H1 (cell line): ENCODE data around the gene ARHGEF6. TPM values are rescaled to one million over a fixed set of nuclear protein-coding genes. Genes with fewer than 3 reads are reported as not detected.

Experiments used
- CTCF ChIA-PET: fragments of 300-600 bp; sonication (Branson Sonifier 250); formaldehyde crosslinking; loops from one replicate; lab custom pipeline; 2021; ENCODE audit not compliant: partially characterized antibody; lab: Charles Lee
- POLR2A ChIA-PET: fragments of 300-600 bp; sonication (Branson Sonifier 250); formaldehyde crosslinking; loops from one replicate; lab custom pipeline; 2021; ENCODE audit warnings: inconsistent platforms; ENCODE audit not compliant: partially characterized antibody; lab: Charles Lee
- DNase-seq, 2 experiments: peaks; one replicate each; pipeline versions ENCODE4 v3.0.0 to v3.0.0-alpha.2; 2010 to 2022; ENCODE audit warnings: low spot score in 2 of 2, low read depth in 1 of 2, mixed read lengths in 1 of 2
- FAIRE-seq: peaks from 2 replicates; lab custom pipeline; 2011; peaks lifted over from hg19 to GRCh38; lab: Jason Lieb, UNC
- H2AFZ ChIP-seq: 2 replicates; pipeline ENCODE4 v1.8.1; 2012; ENCODE audit warnings: low read length, inconsistent platforms
- H2AK5ac ChIP-seq: 2 replicates; pipeline ENCODE4 v1.6.1; 2013; ENCODE audit warnings: low read depth, low read length
- H2BK120ac ChIP-seq: replicated peaks from 2 replicates; pipeline ENCODE3; 2013; ENCODE audit warnings: low read depth, low read length, inconsistent platforms
- H2BK12ac ChIP-seq: 2 replicates; pipeline ENCODE4 v1.6.1; 2013; ENCODE audit warnings: low read depth, low read length
- H2BK15ac ChIP-seq: 2 replicates; pipeline ENCODE4 v1.6.1; 2013; ENCODE audit warnings: low read length
- H2BK20ac ChIP-seq: 2 replicates; pipeline ENCODE4 v1.6.1; 2013; ENCODE audit warnings: low read length
- H2BK5ac ChIP-seq: 2 replicates; pipeline ENCODE4 v1.6.1; 2013; ENCODE audit warnings: low read depth, low read length
- H3K14ac ChIP-seq: 2 replicates; pipeline ENCODE4 v1.6.1; 2013; ENCODE audit warnings: inconsistent platforms; ENCODE audit not compliant: insufficient read length
- H3K18ac ChIP-seq: 2 replicates; pipeline ENCODE4 v1.6.1; 2013; ENCODE audit warnings: low read length; ENCODE audit errors: extremely low read depth
- H3K23ac ChIP-seq: 2 replicates; pipeline ENCODE4 v1.6.1; 2013; ENCODE audit warnings: inconsistent platforms; ENCODE audit not compliant: insufficient read length
- H3K23me2 ChIP-seq: 2 replicates; pipeline ENCODE4 v1.6.1; 2013; ENCODE audit warnings: low read depth, low read length
- H3K27ac ChIP-seq: 2 replicates; pipeline ENCODE4 v1.6.1; 2011; ENCODE audit warnings: low read depth, low read length, inconsistent platforms
- H3K27me3 ChIP-seq, 4 experiments: replicated peaks in 1 of 4; 1 replicate in 1 of 4; 2 replicates in 3 of 4; pipeline versions ENCODE4 v1.6.1 to v1.8.1; 2011 to 2013; ENCODE audit warnings: low read length in 3 of 4, mild to moderate bottlenecking in 3 of 4, inconsistent platforms in 2 of 4, mixed read lengths in 2 of 4, moderate library complexity in 1 of 4; ENCODE audit not compliant: control insufficient read depth in 3 of 4, insufficient read depth in 3 of 4; ENCODE audit errors: extremely low read depth in 1 of 4
- H3K36me3 ChIP-seq, 4 experiments: 2 replicates each; pipeline versions ENCODE4 v1.6.1 to v1.8.1; 2011 to 2013; ENCODE audit warnings: mild to moderate bottlenecking in 4 of 4, low read length in 3 of 4, moderate library complexity in 2 of 4, control low read depth in 1 of 4, inconsistent platforms in 1 of 4; ENCODE audit not compliant: insufficient read depth in 4 of 4, control insufficient read depth in 2 of 4
- H3K4ac ChIP-seq: replicated peaks from 2 replicates; pipeline ENCODE3; 2013; ENCODE audit warnings: low read length, low read depth, mixed read lengths, inconsistent platforms; ENCODE audit not compliant: insufficient read length
- H3K4me1 ChIP-seq, 4 experiments: replicated peaks in 1 of 4; 1 replicate in 1 of 4; 2 replicates in 3 of 4; pipeline versions ENCODE4 v1.6.1 to v1.8.1; 2011 to 2013; ENCODE audit warnings: low read length in 3 of 4, inconsistent platforms in 2 of 4, mixed read lengths in 1 of 4; ENCODE audit not compliant: insufficient read depth in 4 of 4, control insufficient read depth in 3 of 4
- H3K4me2 ChIP-seq, 2 experiments: 2 replicates each; pipeline versions ENCODE4 v1.6.1 to v1.8.1; 2011 to 2013; ENCODE audit warnings: low read depth in 2 of 2, low read length in 2 of 2, control low read depth in 1 of 2, inconsistent platforms in 1 of 2, mild to moderate bottlenecking in 1 of 2; ENCODE audit not compliant: insufficient read depth in 1 of 2
- H3K4me3 ChIP-seq, 4 experiments: fragments of 200-600, 300-600 bp in 1 of 4; sonication (generic), shearing (Covaris generic), sonication (Bioruptor Twin) in 1 of 4; 2 replicates each; pipeline versions ENCODE4 v1.5.1 to v1.8.1; 2011 to 2016; ENCODE audit warnings: low read length in 4 of 4, low read depth in 3 of 4, control low read depth in 2 of 4, inconsistent platforms in 2 of 4, mild to moderate bottlenecking in 2 of 4, mixed read lengths in 1 of 4, moderate library complexity in 1 of 4; ENCODE audit not compliant: insufficient read depth in 2 of 4; ENCODE audit errors: extremely low read depth in 1 of 4
- H3K56ac ChIP-seq: replicated peaks from 2 replicates; pipeline ENCODE3; 2013; ENCODE audit warnings: low read depth, mild to moderate bottlenecking, mixed read lengths, low read length, inconsistent platforms; ENCODE audit not compliant: insufficient read length
- H3K79me1 ChIP-seq: 2 replicates; pipeline ENCODE4 v1.6.1; 2013; ENCODE audit warnings: low read depth, low read length, control low read depth
- H3K79me2 ChIP-seq, 2 experiments: 2 replicates each; pipeline versions ENCODE4 v1.6.1 to v1.8.1; 2012 to 2013; ENCODE audit warnings: low read length in 2 of 2, mild to moderate bottlenecking in 2 of 2, inconsistent platforms in 1 of 2; ENCODE audit not compliant: insufficient read depth in 2 of 2, control insufficient read depth in 1 of 2
- H3K9ac ChIP-seq, 4 experiments: replicated peaks in 1 of 4; 1 replicate in 1 of 4; 2 replicates in 3 of 4; pipeline versions ENCODE4 v1.6.1 to v1.8.1; 2011 to 2013; ENCODE audit warnings: low read depth in 3 of 4, low read length in 3 of 4, control low read depth in 2 of 4, mild to moderate bottlenecking in 2 of 4, moderate library complexity in 2 of 4, inconsistent platforms in 1 of 4; ENCODE audit errors: extremely low read depth in 1 of 4
- H3K9me3 ChIP-seq, 2 experiments: 2 replicates each; pipeline versions ENCODE4 v1.6.1 to v1.8.1; 2012 to 2013; ENCODE audit warnings: mild to moderate bottlenecking in 2 of 2, moderate library complexity in 2 of 2, control low read depth in 1 of 2, inconsistent platforms in 1 of 2, low read depth in 1 of 2, low read length in 1 of 2, mixed read lengths in 1 of 2; ENCODE audit not compliant: insufficient read depth in 2 of 2
- H4K20me1 ChIP-seq, 2 experiments: replicated peaks in 1 of 2; 2 replicates each; pipeline versions ENCODE3 to v1.8.1; 2011 to 2013; ENCODE audit warnings: inconsistent platforms in 2 of 2, low read length in 2 of 2, mild to moderate bottlenecking in 1 of 2; ENCODE audit not compliant: insufficient read depth in 2 of 2, control insufficient read depth in 1 of 2
- H4K5ac ChIP-seq: 2 replicates; pipeline ENCODE4 v1.6.1; 2013; ENCODE audit warnings: low read length, low read depth, mixed read lengths, inconsistent platforms; ENCODE audit not compliant: insufficient read length
- H4K8ac ChIP-seq: 2 replicates; pipeline ENCODE4 v1.8.0; 2013; ENCODE audit warnings: mild to moderate bottlenecking, moderate library complexity, low read length, inconsistent platforms; ENCODE audit not compliant: insufficient read depth; ENCODE audit errors: extremely low read depth
- H4K91ac ChIP-seq: replicated peaks from 2 replicates; pipeline ENCODE3; 2013; ENCODE audit warnings: low read length, mixed read lengths, inconsistent platforms; ENCODE audit not compliant: insufficient read length
- CREB1 ChIP-seq: IDR thresholded peaks from 2 replicates; pipeline ENCODE4 v1.6.1; 2012; ENCODE audit warnings: inconsistent platforms
- CTCF ChIP-seq, 3 experiments: IDR thresholded peaks; 1 replicate in 2 of 3; 2 replicates in 1 of 3; pipeline versions ENCODE4 v1.5.1 to v1.6.1; 2011; ENCODE audit warnings: low read length in 3 of 3, mild to moderate bottlenecking in 3 of 3, inconsistent platforms in 2 of 3, low read depth in 1 of 3, moderate library complexity in 1 of 3; ENCODE audit not compliant: insufficient read depth in 1 of 3; ENCODE audit errors: control extremely low read depth in 1 of 3
- GABPA ChIP-seq: IDR thresholded peaks from 2 replicates; pipeline ENCODE4 v1.6.1; 2011; ENCODE audit warnings: mild to moderate bottlenecking, low read length, moderate library complexity, borderline replicate concordance; ENCODE audit not compliant: insufficient read depth
- HDAC2 ChIP-seq, 2 experiments: fragments of 300-600 bp in 1 of 2; sonication (generic) in 1 of 2; IDR thresholded peaks; 2 replicates each; pipeline ENCODE4 v1.6.1; 2011 to 2012; ENCODE audit warnings: low read depth in 2 of 2, low read length in 2 of 2, mild to moderate bottlenecking in 2 of 2, moderate library complexity in 2 of 2, borderline replicate concordance in 1 of 2, inconsistent platforms in 1 of 2
- KDM5A ChIP-seq: fragments of 200-600 bp; IDR thresholded peaks from 2 replicates; pipeline ENCODE4 v1.7.1; 2012; ENCODE audit warnings: mild to moderate bottlenecking, low read length, inconsistent platforms, mixed read lengths
- NANOG ChIP-seq: IDR thresholded peaks from 2 replicates; pipeline ENCODE4 v1.6.1; 2011; ENCODE audit warnings: low read length, low read depth, mild to moderate bottlenecking, inconsistent platforms; ENCODE audit not compliant: insufficient read depth, poor library complexity, severe bottlenecking
- NRF1 ChIP-seq: IDR thresholded peaks from 2 replicates; pipeline ENCODE4 v1.6.1; 2011; ENCODE audit warnings: mild to moderate bottlenecking, low read depth, low read length, improper control_type of control experiment
- RFX5 ChIP-seq: IDR thresholded peaks from 2 replicates; pipeline ENCODE4 v1.6.1; 2011; ENCODE audit warnings: low read depth, low read length, improper control_type of control experiment, borderline replicate concordance
- SP4 ChIP-seq: IDR thresholded peaks from 2 replicates; pipeline ENCODE4 v1.6.1; 2012; ENCODE audit warnings: low read length, inconsistent platforms
- TBP ChIP-seq: IDR thresholded peaks from 2 replicates; pipeline ENCODE4 v1.6.1; 2011; ENCODE audit warnings: low read depth, low read length, improper control_type of control experiment
- whole genome bisulfite sequencing, 2 experiments: shearing (Covaris generic) in 1 of 2; methylation state at CpG; one replicate each; pipeline versions ENCODE4 v1.1.6 to v1.1.7; 2013 to 2015; ENCODE audit warnings: low lambda C conversion rate in 2 of 2, mixed read lengths in 2 of 2, inconsistent platforms in 1 of 2, low coverage in 1 of 2, missing lambda C conversion rate in 1 of 2; ENCODE audit not compliant: insufficient replicate concordance in 2 of 2, insufficient coverage in 1 of 2, insufficient read length in 1 of 2; ENCODE audit errors: extremely low coverage in 1 of 2, missing lambda C conversion rate in 1 of 2; 5-methylcytosine and 5-hydroxymethylcytosine counted together
- polyA plus RNA-seq, 7 experiments: library from polyadenylated mRNA; depleted of rRNA in 3 of 7; stranded (reverse) in 5 of 7; unstranded in 2 of 7; fragments of >200 nt in 5 of 7; fragments of 200-250 nt in 2 of 7; gene quantifications; 1 replicate in 5 of 7; 2 replicates in 1 of 7; 4 replicates in 1 of 7; pipeline versions ENCODE4 v1.2.1 to v1.2.3, GENCODE V29; 2011 to 2013; ENCODE audit warnings: missing spikeins in 2 of 7, mixed read lengths in 2 of 7
- total RNA-seq: library from RNA; stranded (reverse); fragmentation: NEBNext Ultra II Directional; extraction: Animal tissue kit (Norgen Biotek cat#: 25700); gene quantifications from 2 replicates; pipeline ENCODE4 v1.2.1, GENCODE V29; 2021

ARHGEF6 gene
- total and polyA plus RNA-seq, 2 of the 8 experiments (the other 6 are each of a cell fraction or from before 2014, with no cell fraction given), result 3.6 to 3.7 TPM

DNA sequence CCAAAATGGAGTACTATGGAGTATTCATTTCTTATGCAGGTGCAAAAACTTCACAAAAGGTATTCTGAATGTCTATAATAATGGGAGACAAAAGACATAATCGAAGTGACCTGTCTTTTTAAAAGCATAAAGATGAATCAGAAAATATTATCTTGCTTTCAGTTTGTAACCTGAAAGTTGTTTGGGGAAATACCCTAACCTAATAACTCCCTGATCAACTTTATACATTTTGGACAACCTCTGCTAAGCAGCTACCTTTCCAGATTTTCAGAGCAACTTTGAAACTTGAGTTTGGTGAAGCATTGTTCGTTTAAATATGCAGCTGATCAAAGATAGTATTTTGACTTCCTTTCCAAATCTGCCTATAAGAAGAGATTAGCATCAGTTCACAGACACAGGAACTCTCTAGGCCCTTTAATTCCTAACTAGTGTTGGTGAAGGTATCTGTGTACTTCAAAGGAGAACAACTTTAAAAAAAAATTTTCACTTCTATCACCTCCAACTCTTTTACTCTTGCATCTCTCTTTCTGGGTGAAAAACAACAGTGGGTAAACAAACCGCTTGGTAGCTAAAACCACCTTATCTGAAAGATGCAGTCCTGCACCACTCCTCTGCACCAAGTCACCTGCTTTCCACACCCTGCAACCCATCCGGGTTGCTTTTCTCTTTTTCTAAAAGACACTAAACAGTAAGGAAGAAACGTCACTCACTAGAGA, 106.3 kb downstream of the ARHGEF6 start:
- no peak overlapping the region for H3K18ac ChIP-seq
- ChIA-PET POLR2A (no interaction called here), CTCF (no interaction called here)
- no peak overlapping the region for H3K4me3 ChIP-seq
- WGBS, 2 experiments, result 88% methylated on average over 5 of the region's 5 CpGs; no CpG with 5 or more reads in 1 of the 2 experiments
- H3K4me2 ChIP-seq, result no peak overlapping the region
- H4K20me1 ChIP-seq, result no peaks in the 10 kb centered on the region
- no peak overlapping the region for H2BK12ac ChIP-seq
- no peaks in the 10 kb centered on the region for H3K36me3 ChIP-seq
- no peaks in the 10 kb centered on the region for H3K79me1 ChIP-seq
- H3K23ac ChIP-seq, result no peak overlapping the region
- no peaks in the 10 kb centered on the region for H3K4me1 ChIP-seq
- H2BK20ac ChIP-seq, result no peak overlapping the region
- no peak overlapping the region for H3K9ac ChIP-seq
- no peak overlapping the region for H2AFZ ChIP-seq
- DNase-seq, result no peak
- no peak overlapping the region for H2BK5ac ChIP-seq
- no peak overlapping the region for H3K27ac ChIP-seq
- no peaks in the 10 kb centered on the region for H3K9me3 ChIP-seq
- FAIRE-seq, result no peak
- no peaks in the 10 kb centered on the region for H3K79me2 ChIP-seq
- H2BK120ac ChIP-seq, result no peak overlapping the region
- no peak overlapping the region for H4K91ac ChIP-seq
- no peaks in the 10 kb centered on the region for H3K27me3 ChIP-seq
- H4K5ac ChIP-seq, result no peak overlapping the region
- no peak overlapping the region for H3K14ac ChIP-seq
- no peak overlapping the region for H3K4ac ChIP-seq
- H3K23me2 ChIP-seq, result no peaks in the 10 kb centered on the region
- no peak overlapping the region for H2BK15ac ChIP-seq
- H3K56ac ChIP-seq, result no peak overlapping the region
- H2AK5ac ChIP-seq, result no peak overlapping the region
- no peak overlapping the region for H4K8ac ChIP-seq
- no peak for TF ChIP-seq SP4
- no peak for TF ChIP-seq NANOG
- TF ChIP-seq CTCF (IDR thresholded peaks at IDR 0.05; ENCODE audit: control extremely low read depth in 1 of 3, insufficient read depth in 1 of 3, low read depth in 1 of 3, low read length in 3 of 3), result no peak
- TF ChIP-seq CREB1, result no peak
- no peak for TF ChIP-seq KDM5A
- no peak for TF ChIP-seq TBP
- no peak for TF ChIP-seq RFX5
- no peak for TF ChIP-seq GABPA
- TF ChIP-seq HDAC2 (IDR thresholded peaks at IDR 0.05; ENCODE audit: borderline replicate concordance in 1 of 2, low read depth in 2 of 2, low read length in 2 of 2), result no peak
- no peak for TF ChIP-seq NRF1
